GM19238 (cell line): ENCODE measurements around the gene ZNF394.

ENCODE experiments used
- DNase-seq: peaks from one replicate; pipeline ENCODE4 v3.0.0; 2011; ENCODE audit warnings: low spot score; ENCODE audit not compliant: insufficient read length

The ZNF394 gene

GRCh38 chr7:99497766-99498545, 2.1 kb downstream of the ZNF394 start:
- DNase-seq, result no peak

- no peak for DNase-seq
Measured at GRCh38 chr7:99493823-99494222, 6.3 kb downstream of the ZNF394 start.

- no peak for DNase-seq
Measured at GRCh38 chr7:99490878-99491277, 9.2 kb downstream of the ZNF394 start.

GRCh38 chr7:99489235-99489634, 10.8 kb downstream of the ZNF394 start:
- DNase-seq, result no peak

- no peak for DNase-seq
Measured at GRCh38 chr7:99485094-99485493, 15.0 kb downstream of the ZNF394 start.

- DNase-seq, result no peak
Measured at GRCh38 chr7:99478464-99479440, 21.3 kb downstream of the ZNF394 start.

- no peak for DNase-seq
Measured at GRCh38 chr7:99476107-99476506, 24.0 kb downstream of the ZNF394 start.

GRCh38 chr7:99473315-99473596, 26.8 kb downstream of the ZNF394 start:
- DNase-seq, result no peak

- DNase-seq, result peak; percentile 98
Measured at GRCh38 chr7:99472561-99473314, 27.3 kb downstream of the ZNF394 start, which contains the start of gene ZNF789. ZNF789 (plus strand) TSS chr7:99472890; CDS start chr7:99476457, 3,567 bp downstream.

- no peak for DNase-seq
Measured at GRCh38 chr7:99469381-99470065, 30.6 kb downstream of the ZNF394 start.

GRCh38 chr7:99468336-99468918, 31.7 kb downstream of the ZNF394 start:
- DNase-seq, result no peak

- DNase-seq, result no peak
Measured at GRCh38 chr7:99465421-99465768, 34.7 kb downstream of the ZNF394 start.

- DNase-seq, result no peak
Measured at GRCh38 chr7:99461221-99461620, 38.9 kb downstream of the ZNF394 start.

GRCh38 chr7:99460651-99461050, 39.4 kb downstream of the ZNF394 start:
- no peak for DNase-seq

GRCh38 chr7:99459087-99459486, 41.0 kb downstream of the ZNF394 start:
- no peak for DNase-seq

- DNase-seq, result no peak
Measured at GRCh38 chr7:99457650-99458493, 42.2 kb downstream of the ZNF394 start.

GRCh38 chr7:99457050-99457649, 42.9 kb downstream of the ZNF394 start:
- DNase-seq, result no peak

- no peak for DNase-seq
Measured at GRCh38 chr7:99456288-99456687, 43.8 kb downstream of the ZNF394 start.

GRCh38 chr7:99455874-99456273, 44.2 kb downstream of the ZNF394 start:
- DNase-seq, result no peak
